ENCODE measurements around the gene PARM1.

PARM1 gene, protein sequence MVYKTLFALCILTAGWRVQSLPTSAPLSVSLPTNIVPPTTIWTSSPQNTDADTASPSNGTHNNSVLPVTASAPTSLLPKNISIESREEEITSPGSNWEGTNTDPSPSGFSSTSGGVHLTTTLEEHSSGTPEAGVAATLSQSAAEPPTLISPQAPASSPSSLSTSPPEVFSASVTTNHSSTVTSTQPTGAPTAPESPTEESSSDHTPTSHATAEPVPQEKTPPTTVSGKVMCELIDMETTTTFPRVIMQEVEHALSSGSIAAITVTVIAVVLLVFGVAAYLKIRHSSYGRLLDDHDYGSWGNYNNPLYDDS

DNA sequence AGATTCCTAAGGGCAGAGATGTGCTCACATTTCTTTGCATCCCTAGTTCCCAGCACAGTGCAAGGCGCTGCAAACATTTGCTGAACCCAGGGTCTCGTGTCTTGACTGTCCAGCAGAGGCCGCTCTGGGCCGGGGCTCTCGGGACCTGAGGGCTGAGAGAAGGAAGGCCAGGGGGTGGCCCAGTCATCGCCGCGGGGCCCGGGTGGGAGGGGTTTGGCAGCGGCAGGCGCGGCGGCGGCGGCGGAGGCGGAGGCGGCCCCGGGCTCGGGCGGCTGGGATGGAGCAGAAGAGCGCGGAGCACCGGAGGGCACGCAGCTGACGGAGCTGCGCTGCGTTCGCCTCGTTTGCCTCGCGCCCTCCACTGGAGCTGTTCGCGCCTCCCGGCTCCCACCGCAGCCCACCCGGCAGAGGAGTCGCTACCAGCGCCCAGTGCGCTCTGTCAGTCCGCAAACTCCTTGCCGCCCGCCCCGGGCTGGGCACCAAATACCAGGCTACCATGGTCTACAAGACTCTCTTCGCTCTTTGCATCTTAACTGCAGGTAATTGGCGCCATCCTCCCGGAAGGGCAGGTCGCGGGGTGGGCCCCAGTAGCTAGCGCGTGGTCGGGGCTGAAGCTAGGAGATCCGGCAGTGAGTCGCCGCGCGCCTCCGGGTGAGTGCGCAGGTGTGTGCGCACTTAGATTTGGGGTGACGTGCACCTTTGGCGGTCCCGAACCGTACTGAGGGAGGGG lies at the start of gene PARM1:
PARM1 (plus strand) TSS at position 285 of the 730 bp plus-strand sequence; CDS start at position 497, 212 bp downstream.
- peak; percentile 8 to 76 for DNase-seq

DNA sequence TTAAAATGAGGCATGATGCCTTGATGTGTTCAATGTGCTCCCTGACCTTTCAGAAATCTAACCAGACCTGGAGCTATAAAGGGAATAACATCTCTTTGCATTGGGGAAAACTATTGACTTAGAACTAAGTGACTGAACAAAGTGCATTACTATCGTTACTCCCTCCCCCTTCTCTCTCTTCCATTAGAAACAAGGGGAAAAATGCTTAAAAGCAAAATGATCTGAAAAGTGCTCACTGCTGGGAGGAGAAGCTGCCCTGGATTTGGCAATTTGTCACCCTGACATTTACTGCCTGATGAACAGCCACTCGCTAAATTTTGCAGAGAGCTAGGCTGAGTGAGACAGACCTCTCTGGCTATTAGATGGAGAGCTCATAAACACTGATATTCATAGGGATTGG lies 48.6 kb upstream of the PARM1 start:
- DNase-seq = no peak

DNA sequence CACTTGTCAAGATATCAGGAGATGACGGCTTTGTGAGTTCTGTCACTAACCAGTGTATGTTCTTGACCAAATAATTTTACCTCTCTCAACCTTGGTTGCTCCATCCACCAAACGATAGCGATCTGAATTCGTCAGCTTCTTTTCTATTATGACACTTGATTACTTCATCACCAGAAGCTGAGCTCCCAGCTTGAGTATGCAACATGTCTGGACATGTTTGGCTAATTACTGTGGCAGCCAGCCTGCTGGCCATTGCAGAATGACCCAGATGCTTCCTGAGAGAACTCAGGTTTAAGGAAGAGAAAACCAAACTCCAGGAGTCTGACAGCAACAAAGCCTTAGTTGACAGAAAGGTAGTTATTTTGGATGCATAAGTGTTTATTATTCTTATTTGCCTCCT lies 46.4 kb upstream of the PARM1 start:
- no peak for DNase-seq

DNA sequence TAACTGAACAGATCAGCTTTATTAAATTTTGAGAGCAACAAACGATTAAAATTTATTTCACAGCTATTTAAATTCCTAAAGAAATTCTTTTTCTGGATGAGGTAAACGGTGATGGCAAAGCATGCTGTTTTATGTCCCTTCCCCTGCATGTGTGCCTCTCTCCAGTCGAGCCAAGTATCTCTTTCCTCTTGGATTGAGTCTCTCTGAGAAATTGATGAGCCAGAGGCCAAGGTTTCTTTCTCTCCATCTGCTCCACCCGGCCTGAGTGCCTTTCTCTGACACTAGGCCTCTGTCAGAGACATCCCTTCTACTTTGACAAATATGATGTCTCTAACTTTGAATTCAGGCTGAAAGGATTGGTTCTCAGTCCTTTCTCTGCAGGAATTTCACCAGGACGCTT lies 42.6 kb upstream of the PARM1 start:
- no peak for DNase-seq

DNA sequence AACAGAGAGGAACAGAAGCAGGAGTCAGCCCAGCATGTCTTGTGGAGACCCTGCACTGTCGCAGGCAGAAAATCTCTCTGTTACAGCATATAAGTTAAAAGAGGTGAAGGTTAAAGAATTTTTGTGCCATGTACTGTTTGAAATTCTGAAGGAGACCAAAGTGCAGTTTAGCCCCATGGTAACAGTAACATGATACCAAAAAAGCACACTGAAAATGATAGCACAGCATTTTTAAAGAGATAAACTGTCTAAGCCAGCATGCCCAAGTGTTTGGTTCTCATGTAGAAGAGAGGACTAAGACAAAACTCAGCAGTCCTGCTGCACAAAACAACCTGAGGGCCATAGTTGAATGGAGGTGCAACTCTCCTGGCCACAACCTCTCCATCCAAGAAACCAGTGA lies 41.9 kb upstream of the PARM1 start:
- DNase-seq = no peak

DNA sequence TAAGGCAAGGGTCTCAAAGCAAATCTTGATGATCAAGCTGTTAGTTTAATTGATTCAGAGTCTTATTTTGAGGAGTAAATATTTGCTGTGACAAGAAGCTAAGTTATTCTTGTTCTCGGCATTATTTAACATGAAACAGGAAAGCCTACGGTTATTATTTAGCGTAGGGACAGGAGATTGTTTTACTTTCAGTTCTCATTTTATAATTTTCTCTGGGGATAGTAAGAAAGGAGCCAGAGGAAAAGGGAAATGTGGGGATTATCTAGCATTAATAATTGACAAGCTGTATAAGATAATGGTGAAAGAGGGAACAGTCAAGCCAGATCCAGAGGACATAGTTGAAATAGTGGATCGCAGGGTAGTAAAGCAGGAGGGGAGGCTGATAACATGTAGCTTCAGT lies 39.7 kb upstream of the PARM1 start:
- DNase-seq = no peak

DNA sequence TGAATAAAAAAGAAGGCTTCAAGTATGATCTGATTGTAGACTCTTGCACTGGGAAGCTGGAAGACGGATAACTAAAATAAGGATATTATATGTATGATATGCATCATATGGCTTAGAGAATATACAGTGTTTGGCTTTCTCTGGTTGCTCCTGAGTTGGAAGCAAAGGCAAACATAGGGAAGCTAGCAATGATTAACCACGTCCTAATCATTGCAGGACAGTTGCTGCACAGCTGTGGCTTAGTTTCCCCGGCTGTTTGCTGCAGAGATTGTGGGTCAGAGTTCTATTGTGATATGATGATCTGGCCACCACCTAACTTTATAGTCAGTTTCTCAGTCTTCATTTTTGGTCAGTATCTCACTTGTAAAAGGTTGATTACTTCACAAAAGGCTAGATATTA lies 36.3 kb upstream of the PARM1 start:
- DNase-seq = no peak

DNA sequence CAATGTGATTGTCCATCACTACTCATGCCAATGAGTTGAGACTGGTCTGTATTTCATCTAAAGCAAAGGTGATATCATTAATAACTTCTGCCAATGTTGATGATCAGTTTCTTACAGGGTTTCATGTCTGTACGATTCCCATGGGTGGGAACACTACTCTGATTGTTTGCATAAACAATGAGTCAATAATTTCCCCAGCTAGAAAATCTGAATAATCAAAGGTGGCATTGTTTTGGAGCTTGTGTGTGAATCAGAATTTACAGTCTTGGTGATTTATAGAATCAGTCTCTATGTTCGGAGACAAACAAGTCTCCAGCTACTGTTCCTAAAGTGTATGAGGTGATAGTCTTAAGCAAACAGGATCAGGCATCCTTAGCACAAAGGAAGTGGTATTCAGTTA lies 35.5 kb upstream of the PARM1 start:
- DNase-seq = no peak

DNA sequence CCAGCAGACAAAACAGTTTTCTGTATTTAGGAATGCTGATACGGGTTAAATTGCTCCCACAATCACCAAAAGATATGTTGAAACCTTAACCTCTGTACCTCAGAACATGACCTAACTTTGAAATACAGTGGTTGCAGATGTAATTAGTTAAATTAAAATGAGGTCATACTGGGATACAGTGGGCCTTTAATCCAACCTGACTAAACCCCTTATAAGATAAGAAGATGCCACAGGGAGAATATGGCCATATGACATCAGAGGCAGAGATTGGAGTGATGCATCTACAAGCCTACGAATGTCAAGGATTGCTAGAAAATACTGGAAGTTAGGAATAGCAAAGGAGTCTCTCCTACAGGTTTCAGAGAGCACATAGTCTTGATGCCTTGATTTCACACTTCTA lies 32.1 kb upstream of the PARM1 start:
- DNase-seq = no peak

DNA sequence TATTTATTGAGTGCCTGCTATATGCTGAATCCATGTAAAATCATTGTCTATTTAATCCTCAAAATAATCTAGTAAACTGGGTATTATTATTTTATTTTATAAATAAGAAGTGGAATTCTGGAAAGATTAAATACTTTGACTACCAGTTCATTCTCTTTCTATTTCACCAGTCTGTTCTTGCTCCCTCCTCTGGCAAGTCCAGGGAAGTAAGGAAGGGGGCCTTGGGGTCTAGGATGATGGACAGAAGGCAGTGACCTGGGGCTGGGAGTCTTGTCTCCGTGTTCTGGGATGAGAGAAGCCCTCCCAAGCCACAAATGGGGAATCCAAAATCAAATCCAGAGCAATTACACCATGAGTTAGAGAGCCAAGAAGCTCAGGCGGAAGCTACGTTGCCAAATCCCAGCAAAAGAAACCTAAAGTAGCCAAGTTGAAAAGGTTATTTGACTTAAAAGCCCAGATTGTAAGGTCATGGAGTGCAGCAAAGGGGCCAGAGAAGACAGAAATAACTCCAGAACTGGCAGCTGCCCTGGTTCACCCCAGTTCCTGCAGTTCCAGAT lies 28.3 kb upstream of the PARM1 start:
- DNase-seq = no peak

DNA sequence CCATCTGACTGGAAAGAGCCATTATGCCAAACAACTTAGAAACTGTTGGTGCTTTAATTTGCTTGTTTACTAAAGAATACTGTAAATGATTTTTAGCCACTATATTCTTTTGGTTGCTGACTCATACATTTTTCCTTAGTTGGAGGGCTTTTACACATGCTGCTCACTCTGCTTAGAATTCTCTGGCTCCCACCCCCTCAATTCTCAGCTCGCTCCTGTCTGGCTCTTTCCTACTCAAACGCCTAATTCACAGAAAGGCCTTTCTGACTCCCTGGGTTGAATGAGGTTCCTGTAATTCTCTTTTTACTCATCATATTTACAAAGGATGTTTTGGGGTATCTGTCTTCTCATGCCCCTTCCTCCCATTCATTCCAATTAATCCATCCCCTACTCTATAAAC lies 26.1 kb upstream of the PARM1 start:
- DNase-seq = no peak

DNA sequence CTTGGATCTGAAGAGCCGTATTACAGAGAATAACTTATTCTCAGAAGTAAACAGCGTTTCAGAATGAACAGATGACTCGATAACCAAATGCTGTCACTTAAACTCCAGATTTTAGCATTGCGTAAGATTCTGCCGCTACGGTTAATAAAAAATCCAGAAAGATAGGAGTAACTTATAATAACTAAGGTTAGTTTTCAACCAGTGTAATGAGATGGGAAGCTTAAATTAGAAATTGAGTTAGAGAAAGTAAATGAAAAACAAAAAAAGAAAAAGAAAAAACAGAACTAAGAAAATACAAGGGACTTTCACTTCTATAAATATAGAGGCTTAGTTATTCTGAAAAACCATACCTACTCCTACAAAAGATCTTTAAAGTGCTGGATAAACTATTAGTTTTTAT lies 13.1 kb upstream of the PARM1 start:
- DNase-seq = no peak

DNA sequence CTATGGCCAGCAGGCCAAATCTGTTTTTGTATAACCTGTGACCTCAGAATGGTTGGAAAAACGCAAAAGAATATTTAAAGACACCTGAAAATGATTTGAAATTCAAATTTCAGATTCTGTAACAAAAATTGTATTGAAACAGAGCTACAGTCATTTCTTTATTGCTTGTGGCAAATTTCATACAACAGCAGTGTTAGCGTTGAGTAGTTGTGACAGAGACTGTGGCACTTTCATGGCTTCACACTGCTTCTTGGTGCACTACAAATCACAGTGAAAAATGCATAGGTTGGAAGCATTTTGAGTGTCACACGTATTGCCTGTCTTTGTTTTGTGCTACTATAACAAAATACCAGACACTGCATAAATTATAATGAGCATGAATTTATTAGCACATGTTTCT lies 12.2 kb upstream of the PARM1 start:
- no peak for DNase-seq

DNA sequence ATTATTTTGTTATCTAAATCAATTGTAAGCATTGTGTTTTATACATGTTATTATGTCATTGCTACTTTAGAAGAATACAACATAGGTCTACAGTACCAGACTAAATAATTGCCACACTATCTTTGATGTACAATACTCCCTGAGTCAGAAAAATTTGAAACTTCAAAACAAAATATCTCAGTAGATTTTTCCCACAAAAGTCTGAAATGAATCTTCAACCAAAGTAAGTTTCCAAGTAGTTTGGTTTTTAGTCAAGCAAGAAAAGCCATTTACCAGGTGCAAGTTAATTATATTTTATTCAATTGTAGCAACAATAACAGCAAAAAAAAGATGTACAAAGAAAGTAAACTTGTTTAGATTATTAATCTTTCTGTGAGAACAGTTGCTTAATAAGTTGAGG lies 11.4 kb upstream of the PARM1 start:
- DNase-seq = no peak

DNA sequence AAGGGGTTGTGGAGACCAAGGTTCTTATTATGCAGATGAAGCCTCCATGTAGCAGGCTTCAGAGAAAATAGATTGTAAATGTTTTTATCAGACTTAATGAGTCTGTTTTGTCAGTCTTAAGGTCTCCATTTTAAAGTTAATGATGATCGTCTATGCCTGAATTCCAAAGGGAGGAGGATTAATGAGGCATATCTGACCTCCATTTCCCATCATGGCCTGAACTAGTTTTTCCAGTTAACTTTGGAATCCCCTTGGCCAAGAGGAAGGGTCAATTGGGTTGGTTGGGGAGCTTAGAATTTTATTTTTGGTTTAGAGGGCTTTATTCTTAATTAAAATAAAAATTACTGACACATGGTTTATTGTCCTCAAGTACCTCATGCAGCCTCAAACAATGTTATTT lies 6.9 kb upstream of the PARM1 start:
- no peak for DNase-seq

DNA sequence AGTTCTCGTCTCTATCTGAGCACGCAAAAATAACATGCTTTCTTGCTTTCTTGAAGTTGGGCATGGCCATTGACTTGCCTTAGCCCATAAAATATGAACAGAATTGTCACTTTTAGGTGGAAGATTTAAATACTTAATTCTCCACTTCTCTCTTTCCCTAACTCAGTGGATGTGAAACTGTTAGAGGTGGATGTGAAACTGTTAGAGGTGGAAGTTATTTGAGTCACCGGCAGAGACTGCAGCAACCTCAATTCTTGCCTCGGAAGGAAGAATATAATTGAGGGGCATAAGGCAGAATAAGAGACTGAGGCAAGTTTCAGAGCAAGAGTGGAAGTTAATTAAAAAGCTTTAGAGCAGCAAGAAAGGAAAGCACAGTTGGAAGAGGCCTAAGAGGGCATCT lies 2.8 kb upstream of the PARM1 start:
- no peak for DNase-seq

DNA sequence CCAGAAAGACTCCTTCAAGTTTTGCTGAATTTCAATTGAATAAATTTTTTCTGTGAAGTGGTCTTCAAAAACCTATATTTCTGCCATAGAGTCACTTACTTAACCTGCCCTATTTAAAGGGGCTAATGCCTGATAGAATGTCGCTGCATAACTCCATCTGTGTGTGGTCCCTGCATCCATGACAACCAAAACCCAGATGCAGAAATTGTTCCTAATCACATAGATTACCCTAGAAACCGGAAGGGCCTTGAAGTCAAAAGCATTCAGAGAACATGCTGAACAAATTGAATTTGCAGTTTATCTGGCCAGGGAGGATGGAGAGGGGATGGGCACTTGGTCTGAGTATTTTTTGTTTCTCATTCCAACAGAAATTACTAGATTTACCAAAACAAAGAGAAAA lies 1.5 kb upstream of the PARM1 start:
- no peak for DNase-seq

DNA sequence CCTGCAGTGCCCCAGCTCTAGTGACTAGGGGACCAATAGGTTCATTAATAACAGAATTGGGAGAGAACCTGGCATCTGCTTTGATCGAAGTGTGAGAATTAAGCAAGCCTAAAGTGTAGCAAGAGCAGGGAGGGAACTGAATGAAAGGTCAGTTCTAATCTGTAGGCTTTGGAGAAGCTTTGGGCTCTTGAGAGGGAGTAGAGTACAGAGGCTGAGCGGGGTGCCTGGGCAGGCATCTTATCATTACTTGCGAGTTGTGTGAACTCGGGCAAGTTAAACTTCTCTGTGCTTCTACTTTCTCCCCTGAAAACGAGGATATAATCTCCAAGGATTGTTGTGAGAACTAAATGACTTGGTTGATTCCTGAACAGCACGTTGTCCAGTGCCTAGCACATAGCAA lies 906 bp upstream of the PARM1 start:
- no peak for DNase-seq

DNA sequence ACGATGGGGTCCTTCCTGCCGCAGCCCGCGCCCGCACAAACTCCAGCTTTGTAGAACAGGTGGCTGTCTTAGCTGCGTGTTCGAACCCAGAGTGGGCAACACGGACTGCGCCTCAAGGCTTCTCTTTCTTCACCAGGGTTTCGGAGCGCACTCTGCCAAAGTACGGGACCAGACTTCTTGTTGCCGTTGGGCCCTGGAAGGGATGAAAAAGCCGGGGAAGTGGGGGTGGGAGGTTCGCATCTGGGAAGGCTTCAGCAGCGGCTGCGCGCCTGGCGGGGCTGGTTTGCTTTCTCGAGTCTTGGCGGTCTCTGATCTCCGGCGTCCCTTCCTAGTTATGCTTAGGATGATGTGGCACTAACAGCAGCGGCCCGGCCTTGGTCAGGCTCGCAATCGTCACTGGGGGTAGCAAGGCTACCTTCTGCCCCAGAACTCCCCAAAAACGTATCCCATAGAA lies 673 bp downstream of the PARM1 start:
- no peak for DNase-seq

DNA sequence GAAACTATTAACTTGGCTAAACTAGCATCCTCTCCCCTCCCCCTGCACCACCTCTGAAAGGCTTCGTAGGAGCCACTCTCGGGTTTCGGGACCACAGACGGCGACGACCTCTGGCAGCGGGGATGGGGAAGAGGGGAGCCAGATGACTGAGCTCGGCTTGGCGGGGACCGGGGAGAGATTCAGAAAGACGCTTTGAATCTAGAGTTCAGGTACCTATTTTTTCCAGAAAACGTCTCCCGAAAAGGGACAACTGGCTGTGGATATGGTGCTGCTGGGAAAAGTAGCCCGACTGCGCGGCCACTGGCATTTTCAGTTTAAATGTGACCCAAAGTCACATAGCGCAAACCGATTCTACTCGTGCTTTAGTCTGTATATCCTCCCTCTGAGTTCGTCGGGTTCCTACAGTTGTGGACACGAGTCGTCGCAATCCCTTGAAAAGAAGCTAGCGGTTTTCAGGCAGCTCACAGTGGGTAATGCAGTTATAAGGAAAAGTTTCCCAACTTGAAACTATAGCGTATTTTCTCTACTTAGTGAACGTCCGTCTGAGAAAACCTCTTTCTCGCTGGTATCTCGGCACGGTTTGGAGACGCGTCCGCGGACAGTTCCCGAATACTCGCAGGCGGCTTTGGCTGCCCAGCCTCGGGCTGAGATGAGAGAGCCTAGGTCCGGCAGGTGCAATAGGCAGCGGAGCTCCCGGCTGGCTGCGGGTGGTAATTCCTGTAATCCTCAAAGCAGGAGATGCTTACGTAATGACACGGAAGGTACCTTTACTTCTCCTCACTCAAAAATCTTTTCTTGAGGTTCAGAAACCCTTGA lies 1.3 kb downstream of the PARM1 start:
- no peak for DNase-seq

DNA sequence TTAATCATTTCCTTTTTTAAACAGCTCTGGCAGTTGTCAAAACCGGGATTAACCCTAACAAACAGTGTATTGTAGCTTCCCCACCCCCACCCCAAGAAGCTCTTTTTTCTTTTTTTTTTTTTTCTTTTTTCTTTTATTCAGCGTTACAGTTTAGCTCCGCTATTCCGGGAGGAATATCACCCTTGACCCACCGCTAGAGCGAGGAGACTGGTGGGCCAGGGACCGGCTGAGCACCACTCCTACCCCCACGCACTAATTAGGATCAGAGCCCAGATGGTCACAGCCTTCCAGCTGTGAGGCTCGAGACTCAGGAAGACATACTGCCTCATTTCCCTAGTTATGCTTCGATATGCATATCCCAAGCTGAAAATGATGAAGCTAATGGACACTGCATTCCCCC lies 2.0 kb downstream of the PARM1 start:
- no peak for DNase-seq

DNA sequence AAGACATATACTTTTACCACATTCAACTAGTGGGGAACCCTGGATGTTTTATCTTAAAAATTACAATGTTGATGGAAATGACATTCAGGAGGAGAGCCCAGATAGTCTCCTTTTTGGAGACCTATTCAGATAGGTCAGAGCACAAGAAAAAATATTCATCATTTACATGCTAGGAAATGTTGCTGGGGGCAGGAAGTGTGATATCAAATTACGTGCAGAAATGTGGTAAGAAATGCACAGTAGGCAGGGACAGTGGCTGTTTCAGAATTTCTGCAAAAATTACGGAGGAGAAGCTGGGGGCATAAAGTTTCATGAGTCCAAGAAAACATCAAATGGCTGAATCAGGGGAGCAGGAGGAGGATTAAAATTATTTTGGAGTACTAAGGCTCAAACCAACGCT lies 8.2 kb downstream of the PARM1 start:
- no peak for DNase-seq

DNA sequence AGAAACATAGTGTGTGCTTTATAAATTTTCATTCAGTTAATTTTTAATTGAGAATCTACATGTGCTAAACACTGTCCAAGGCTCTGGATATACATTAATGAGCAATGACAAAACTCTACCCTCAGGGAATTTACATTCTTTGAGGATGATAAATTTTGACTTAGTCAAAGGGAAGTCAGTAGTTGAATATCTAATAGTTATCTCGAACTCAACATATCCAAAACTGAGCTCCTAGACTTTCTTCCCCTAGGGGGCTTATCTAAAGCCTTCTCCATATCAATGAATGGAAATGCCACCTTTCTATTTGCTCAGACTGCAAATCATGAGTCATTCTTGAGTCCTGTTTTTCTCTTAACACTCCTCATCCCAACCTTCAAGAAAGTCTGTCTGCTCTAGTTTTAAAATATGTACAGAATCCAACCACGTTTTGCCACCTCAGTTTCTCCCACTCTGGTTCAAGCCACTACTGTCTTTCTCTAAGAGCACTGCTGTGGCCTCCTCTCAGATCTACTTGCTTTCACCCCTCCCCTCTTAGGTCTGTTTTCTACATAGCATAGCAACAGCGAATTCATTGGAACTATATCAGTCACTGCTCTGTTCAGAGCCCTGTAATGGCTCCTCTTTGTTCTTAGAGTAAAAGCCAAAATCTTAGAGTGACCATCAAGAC lies 9.5 kb downstream of the PARM1 start:
- DNase-seq = no peak
